Common myeloid progenitor, CD34-positive (primary cell): Measurements from ENCODE around the gene FLRT2.
A peak's percentile ranks its signal among the peaks of the same experiment; 100 is the strongest.

Experiments
- CTCF ChIA-PET: fragments of 350-600 bp; sonication (Branson Sonifier 250); formaldehyde crosslinking; loops from one replicate; lab custom pipeline; 2021; ENCODE audit warnings: antibody characterized with exemption; lab: Charles Lee
- POLR2A ChIA-PET: fragments of 350-600 bp; sonication (Branson Sonifier 250); formaldehyde crosslinking; loops from one replicate; lab custom pipeline; 2021; ENCODE audit warnings: antibody characterized with exemption; lab: Charles Lee
- DNase-seq, 3 donors: peaks; one replicate each; pipeline versions ENCODE4 v3.0.0 to v3.0.0-alpha.2; 2013
- H3K27ac ChIP-seq, 2 experiments: 1 replicate in 1 of 2; 2 replicates in 1 of 2; pipeline ENCODE4 v1.7.0; 2013; ENCODE audit warnings: inconsistent platforms in 2 of 2, low read length in 2 of 2, mild to moderate bottlenecking in 2 of 2, low read depth in 1 of 2, moderate library complexity in 1 of 2; ENCODE audit not compliant: severe bottlenecking in 2 of 2, insufficient read depth in 1 of 2, poor library complexity in 1 of 2
- H3K27me3 ChIP-seq, 5 experiments: replicated peaks in 2 of 5; 1 replicate in 3 of 5; 2 replicates in 2 of 5; pipeline versions ENCODE4 v1.6.1 to v1.7.0; 2013; ENCODE audit warnings: low read length in 4 of 5, mild to moderate bottlenecking in 2 of 5, moderate library complexity in 2 of 5, inconsistent platforms in 1 of 5; ENCODE audit not compliant: insufficient read depth in 5 of 5, control insufficient read depth in 4 of 5
- H3K36me3 ChIP-seq, 4 experiments: 1 replicate in 2 of 4; 2 replicates in 2 of 4; pipeline versions ENCODE4 v1.6.1 to v1.7.0; 2013; ENCODE audit warnings: low read length in 3 of 4, control low read depth in 1 of 4, mild to moderate bottlenecking in 1 of 4; ENCODE audit not compliant: control insufficient read depth in 4 of 4, insufficient read depth in 4 of 4
- H3K4me1 ChIP-seq, 4 experiments: 1 replicate in 3 of 4; 2 replicates in 1 of 4; pipeline versions ENCODE4 v1.6.1 to v1.7.1; 2013; ENCODE audit warnings: low read length in 3 of 4, mild to moderate bottlenecking in 3 of 4, control low read depth in 1 of 4, inconsistent platforms in 1 of 4, moderate library complexity in 1 of 4; ENCODE audit not compliant: control insufficient read depth in 4 of 4, insufficient read depth in 4 of 4; ENCODE audit errors: control extremely low read depth in 1 of 4
- H3K4me3 ChIP-seq, 7 experiments: 1 replicate in 4 of 7; 2 replicates in 3 of 7; pipeline versions ENCODE4 v1.5.1 to v1.7.0; 2013; ENCODE audit warnings: mild to moderate bottlenecking in 7 of 7, low read length in 6 of 7, moderate library complexity in 6 of 7, inconsistent platforms in 2 of 7, low read depth in 2 of 7, control low read depth in 1 of 7; ENCODE audit not compliant: insufficient read depth in 4 of 7, control insufficient read depth in 1 of 7; ENCODE audit errors: extremely low read depth in 1 of 7
- H3K9me3 ChIP-seq, 5 experiments: 1 replicate in 4 of 5; 2 replicates in 1 of 5; pipeline versions ENCODE4 v1.6.1 to v1.7.1; 2013; ENCODE audit warnings: low read length in 4 of 5, mild to moderate bottlenecking in 2 of 5, inconsistent platforms in 1 of 5, low read depth in 1 of 5, moderate library complexity in 1 of 5; ENCODE audit not compliant: control insufficient read depth in 4 of 5, insufficient read depth in 2 of 5; ENCODE audit errors: control extremely low read depth in 1 of 5
- WGBS: methylation state at CpG from one replicate; pipeline ENCODE4 v1.1.5; 2013; ENCODE audit not compliant: insufficient coverage; 5-methylcytosine and 5-hydroxymethylcytosine counted together

Gene FLRT2

GRCh38 chr14:85564841-85565527 lies 35.0 kb downstream of the FLRT2 start:
- Histone ChIP-seq H3K36me3 (no peaks in the 10 kb centered on the region), H3K4me3 (no peak overlapping the region), H3K4me1 (no peaks in the 10 kb centered on the region), H3K27ac (no peak overlapping the region), H3K27me3 (no peaks in the 10 kb centered on the region), H3K9me3 (no peaks in the 10 kb centered on the region)
- DNase-seq, result no peak
- ChIA-PET POLR2A (no interaction called here), CTCF (no interaction called here)
- WGBS, result 80% methylated on average over 1 of the region's 3 CpGs

- Histone ChIP-seq H3K27me3 (no peaks in the 10 kb centered on the region), H3K36me3 (no peaks in the 10 kb centered on the region), H3K27ac (no peak overlapping the region), H3K9me3 (no peaks in the 10 kb centered on the region), H3K4me1 (no peaks in the 10 kb centered on the region), H3K4me3 (no peak overlapping the region)
- ChIA-PET POLR2A (no interaction called here), CTCF (no interaction called here)
- 100% methylated on average over 1 of the region's 3 CpGs for WGBS
- DNase-seq, result no peak
Observed at GRCh38 chr14:85565862-85566296, 35.9 kb downstream of the FLRT2 start.

- WGBS, result no CpG with 5 or more reads among the region's 4 CpGs
- H3K27ac ChIP-seq, result no peak overlapping the region
- no peak for DNase-seq
- no peak overlapping the region for H3K4me3 ChIP-seq
- CTCF ChIA-PET, result no interaction called here
- H3K4me1 ChIP-seq, result no peaks in the 10 kb centered on the region
- H3K27me3 ChIP-seq, result no peaks in the 10 kb centered on the region
- POLR2A ChIA-PET, result no interaction called here
- no peaks in the 10 kb centered on the region for H3K9me3 ChIP-seq
- no peaks in the 10 kb centered on the region for H3K36me3 ChIP-seq
Observed at GRCh38 chr14:85566603-85567002, 36.7 kb downstream of the FLRT2 start.

- H3K27ac ChIP-seq, result no peak overlapping the region
- ChIA-PET POLR2A (no interaction called here), CTCF (no interaction called here)
- no peak overlapping the region for H3K4me3 ChIP-seq
- 0% methylated on average over 1 of the region's 2 CpGs for WGBS
- H3K36me3 ChIP-seq, result no peaks in the 10 kb centered on the region
- no peaks in the 10 kb centered on the region for H3K4me1 ChIP-seq
- no peaks in the 10 kb centered on the region for H3K27me3 ChIP-seq
- H3K9me3 ChIP-seq, result no peaks in the 10 kb centered on the region
- peak in 1 of 3 donors; percentile 1 for DNase-seq
Observed at GRCh38 chr14:85572011-85572410, 42.1 kb downstream of the FLRT2 start.

- H3K27me3 ChIP-seq, result no peaks in the 10 kb centered on the region
- no peak for DNase-seq
- H3K9me3 ChIP-seq, result no peaks in the 10 kb centered on the region
- H3K27ac ChIP-seq, result no peak overlapping the region
- CTCF ChIA-PET, result interaction anchor here (0.6 kb wide), 1 partner anchor 12 kb away, joined by 3 read pairs; no protein-coding TSS in a partner anchor
- POLR2A ChIA-PET, result no interaction called here
- no peaks in the 10 kb centered on the region for H3K4me1 ChIP-seq
- H3K4me3 ChIP-seq, result no peak overlapping the region
- H3K36me3 ChIP-seq, result no peaks in the 10 kb centered on the region
Observed at GRCh38 chr14:85572845-85573244, 42.9 kb downstream of the FLRT2 start.

GRCh38 chr14:85573406-85573805 lies 43.5 kb downstream of the FLRT2 start:
- DNase-seq, result no peak
- H3K27me3 ChIP-seq, result no peaks in the 10 kb centered on the region
- H3K27ac ChIP-seq, result no peak overlapping the region
- H3K4me1 ChIP-seq, result no peaks in the 10 kb centered on the region
- CTCF ChIA-PET, result interaction anchor here (0.6 kb wide), 1 partner anchor 12 kb away, joined by 3 read pairs; no protein-coding TSS in a partner anchor
- H3K36me3 ChIP-seq, result no peaks in the 10 kb centered on the region
- no peaks in the 10 kb centered on the region for H3K9me3 ChIP-seq
- 100% methylated on average over 1 of the region's 4 CpGs for WGBS
- H3K4me3 ChIP-seq, result no peak overlapping the region
- POLR2A ChIA-PET, result no interaction called here

GRCh38 chr14:85574853-85575616 lies 45.1 kb downstream of the FLRT2 start:
- DNase-seq, result no peak
- POLR2A ChIA-PET, result interaction anchor here (0.6 kb wide), 1 partner anchor 1330 kb away, joined by 4 read pairs; no protein-coding TSS in a partner anchor
- H3K27me3 ChIP-seq, result no peaks in the 10 kb centered on the region
- CTCF ChIA-PET, result no interaction called here
- H3K4me3 ChIP-seq, result no peak overlapping the region
- 100% methylated on average over 1 of the region's 3 CpGs for WGBS
- no peaks in the 10 kb centered on the region for H3K9me3 ChIP-seq
- no peaks in the 10 kb centered on the region for H3K4me1 ChIP-seq
- H3K36me3 ChIP-seq, result no peaks in the 10 kb centered on the region
- no peak overlapping the region for H3K27ac ChIP-seq
